Thyroid gland (tissue), 4 donors: ENCODE measurements around the gene CFAP410. TPM values are rescaled to one million over a fixed set of nuclear protein-coding genes. Genes with fewer than 3 reads are reported as not detected.

Source experiments
- DNase-seq, 2 donors: peaks; one replicate each; pipeline ENCODE4 v3.0.0-alpha.2; 2019
- H3K27ac ChIP-seq, 3 donors: fragments of 200-600 bp; sonication (generic); 1 replicate in 2 of 3; 2 replicates in 1 of 3; pipeline ENCODE4 v1.5.1; 2016 to 2019; ENCODE audit warnings: mild to moderate bottlenecking in 1 of 3, moderate library complexity in 1 of 3
- H3K27me3 ChIP-seq: fragments of 200-600 bp; sonication (generic); one replicate; pipeline ENCODE4 v1.5.1; 2019
- H3K36me3 ChIP-seq, 2 donors: fragments of 200-600 bp; sonication (generic); one replicate each; pipeline ENCODE4 v1.5.1; 2016 to 2019
- H3K4me1 ChIP-seq, 2 donors: fragments of 200-600 bp; sonication (generic); one replicate each; pipeline ENCODE4 v1.5.1; 2017 to 2019
- H3K4me3 ChIP-seq, 3 donors: fragments of 200-600 bp; sonication (generic); replicated peaks in 1 of 3; 1 replicate in 2 of 3; 2 replicates in 1 of 3; pipeline ENCODE4 v1.5.1; 2016; ENCODE audit warnings: mild to moderate bottlenecking in 1 of 3
- H3K9me3 ChIP-seq: fragments of 200-600 bp; sonication (generic); one replicate; pipeline ENCODE4 v1.5.1; 2017
- POLR2A ChIP-seq, 2 donors: fragments of 450-650 bp; IDR thresholded peaks; one replicate each; pipeline ENCODE4 v1.6.1; 2017; ENCODE audit warnings: antibody characterized with exemption in 2 of 2, mild to moderate bottlenecking in 2 of 2, moderate library complexity in 1 of 2
- WGBS, 2 donors: methylation state at CpG; one replicate each; pipeline ENCODE4 v1.1.5; 2017; 5-methylcytosine and 5-hydroxymethylcytosine counted together
- intact Hi-C: fragments of 100-400 bp; cut with DNase I; formaldehyde crosslinking; loops from one replicate; pipeline ENCODE4 v1.15.1; 2023
- total RNA-seq, 4 donors: library from RNA; depleted of rRNA; stranded (reverse); fragments of >200 nt; gene quantifications; one replicate each; pipeline ENCODE4 v1.2.3, GENCODE V29; 2016
- TF ChIP-seq, protein P1 (sequence below), 6 experiments: fragments of 200-600 bp in 3 of 6; fragments of 450-650 bp in 3 of 6; sonication (generic) in 3 of 6; IDR thresholded peaks; one replicate each; pipeline ENCODE4 v1.5.1; 2016 to 2019; ENCODE audit warnings: antibody characterized with exemption in 6 of 6, mild to moderate bottlenecking in 2 of 6, inconsistent platforms in 1 of 6, moderate library complexity in 1 of 6

Gene CFAP410
- total RNA-seq, 4 donors from 2014 or later: 55.2 to 93.4 (median 64.1) TPM

DNA sequence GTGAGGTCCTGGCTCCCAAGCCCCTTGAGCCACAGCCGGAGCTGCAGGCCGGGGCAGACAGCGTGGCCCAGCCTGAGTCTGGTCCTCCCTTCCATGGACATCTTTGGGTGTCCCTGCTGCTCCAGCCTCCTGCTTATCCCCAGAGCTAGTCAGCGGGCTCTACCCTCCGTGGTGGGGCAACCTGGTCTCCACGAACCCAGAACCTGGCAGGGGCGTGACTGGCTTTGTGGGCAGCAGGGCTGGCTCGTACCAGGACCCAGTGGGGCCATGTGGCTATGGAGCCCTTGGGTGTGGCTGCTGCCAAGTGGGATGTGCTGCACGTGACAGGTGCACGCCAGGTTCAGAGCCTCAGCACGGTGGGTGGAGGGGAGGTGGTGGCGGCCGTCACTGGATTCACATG, 18.3 kb downstream of the CFAP410 start:
- intact Hi-C loops: no loop called here
- WGBS, 2 donors: 90 to 94% methylated on average over 6 to 8 of the region's 13 CpGs
- TF ChIP-seq, protein P1, sequence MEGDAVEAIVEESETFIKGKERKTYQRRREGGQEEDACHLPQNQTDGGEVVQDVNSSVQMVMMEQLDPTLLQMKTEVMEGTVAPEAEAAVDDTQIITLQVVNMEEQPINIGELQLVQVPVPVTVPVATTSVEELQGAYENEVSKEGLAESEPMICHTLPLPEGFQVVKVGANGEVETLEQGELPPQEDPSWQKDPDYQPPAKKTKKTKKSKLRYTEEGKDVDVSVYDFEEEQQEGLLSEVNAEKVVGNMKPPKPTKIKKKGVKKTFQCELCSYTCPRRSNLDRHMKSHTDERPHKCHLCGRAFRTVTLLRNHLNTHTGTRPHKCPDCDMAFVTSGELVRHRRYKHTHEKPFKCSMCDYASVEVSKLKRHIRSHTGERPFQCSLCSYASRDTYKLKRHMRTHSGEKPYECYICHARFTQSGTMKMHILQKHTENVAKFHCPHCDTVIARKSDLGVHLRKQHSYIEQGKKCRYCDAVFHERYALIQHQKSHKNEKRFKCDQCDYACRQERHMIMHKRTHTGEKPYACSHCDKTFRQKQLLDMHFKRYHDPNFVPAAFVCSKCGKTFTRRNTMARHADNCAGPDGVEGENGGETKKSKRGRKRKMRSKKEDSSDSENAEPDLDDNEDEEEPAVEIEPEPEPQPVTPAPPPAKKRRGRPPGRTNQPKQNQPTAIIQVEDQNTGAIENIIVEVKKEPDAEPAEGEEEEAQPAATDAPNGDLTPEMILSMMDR (IDR thresholded peaks at IDR 0.05): no peak
- TF ChIP-seq POLR2A (IDR thresholded peaks at IDR 0.05): no peak
- H3K36me3 ChIP-seq: peaks cover 37 to 40% of the 10 kb centered on the region in 2 donors
- no peaks in the 10 kb centered on the region for H3K27me3 ChIP-seq
- no peak overlapping the region for H3K4me3 ChIP-seq
- H3K27ac ChIP-seq: no peak overlapping the region
- H3K9me3 ChIP-seq: no peaks in the 10 kb centered on the region
- H3K4me1 ChIP-seq: no peaks in the 10 kb centered on the region
- no peak for DNase-seq

DNA sequence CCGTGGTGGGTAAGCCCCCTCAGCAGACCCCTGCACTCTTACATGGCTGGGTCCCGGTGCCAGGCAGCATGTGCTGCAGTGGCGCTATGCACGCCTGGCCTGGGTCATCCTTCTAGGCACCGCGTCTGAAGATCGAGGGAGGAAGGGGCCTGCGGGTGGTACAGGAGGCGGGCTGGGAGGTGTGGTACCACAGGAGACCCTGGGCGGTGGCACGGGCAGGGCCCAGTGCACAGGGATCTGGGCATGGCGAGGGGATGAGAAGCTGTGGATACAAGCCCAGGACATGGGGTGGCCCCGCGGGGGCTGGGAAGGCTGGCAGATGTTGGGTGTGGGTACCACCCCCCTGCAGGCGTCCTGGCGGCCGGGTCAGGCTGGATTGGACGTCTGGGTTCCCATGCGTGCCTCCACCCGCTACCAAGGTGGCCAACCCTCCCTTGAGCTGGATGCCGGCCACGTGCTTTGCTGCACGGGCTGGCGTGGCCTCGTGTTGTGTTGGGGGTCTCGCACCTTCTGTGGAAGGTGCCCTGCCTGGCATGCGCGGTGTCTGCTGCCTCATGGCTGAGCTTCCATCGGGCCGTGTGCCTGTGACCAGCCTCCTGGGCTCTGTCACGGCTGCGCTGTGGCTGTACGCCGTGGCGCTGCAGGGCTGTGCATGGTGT, 19.7 kb downstream of the CFAP410 start:
- Histone ChIP-seq H3K4me1 (no peaks in the 10 kb centered on the region), H3K27ac (no peak overlapping the region), H3K36me3 (peaks cover 26 to 27% of the 10 kb centered on the region in 2 donors), H3K4me3 (no peak overlapping the region), H3K27me3 (no peaks in the 10 kb centered on the region), H3K9me3 (no peaks in the 10 kb centered on the region)
- DNase-seq: no peak
- 95 to 98% methylated on average over 22 to 24 of the region's 35 CpGs for WGBS, 2 donors
- intact Hi-C loops: no loop called here
- TF ChIP-seq POLR2A (IDR thresholded peaks at IDR 0.05): no peak
- TF ChIP-seq, protein P1 (IDR thresholded peaks at IDR 0.05): no peak

DNA sequence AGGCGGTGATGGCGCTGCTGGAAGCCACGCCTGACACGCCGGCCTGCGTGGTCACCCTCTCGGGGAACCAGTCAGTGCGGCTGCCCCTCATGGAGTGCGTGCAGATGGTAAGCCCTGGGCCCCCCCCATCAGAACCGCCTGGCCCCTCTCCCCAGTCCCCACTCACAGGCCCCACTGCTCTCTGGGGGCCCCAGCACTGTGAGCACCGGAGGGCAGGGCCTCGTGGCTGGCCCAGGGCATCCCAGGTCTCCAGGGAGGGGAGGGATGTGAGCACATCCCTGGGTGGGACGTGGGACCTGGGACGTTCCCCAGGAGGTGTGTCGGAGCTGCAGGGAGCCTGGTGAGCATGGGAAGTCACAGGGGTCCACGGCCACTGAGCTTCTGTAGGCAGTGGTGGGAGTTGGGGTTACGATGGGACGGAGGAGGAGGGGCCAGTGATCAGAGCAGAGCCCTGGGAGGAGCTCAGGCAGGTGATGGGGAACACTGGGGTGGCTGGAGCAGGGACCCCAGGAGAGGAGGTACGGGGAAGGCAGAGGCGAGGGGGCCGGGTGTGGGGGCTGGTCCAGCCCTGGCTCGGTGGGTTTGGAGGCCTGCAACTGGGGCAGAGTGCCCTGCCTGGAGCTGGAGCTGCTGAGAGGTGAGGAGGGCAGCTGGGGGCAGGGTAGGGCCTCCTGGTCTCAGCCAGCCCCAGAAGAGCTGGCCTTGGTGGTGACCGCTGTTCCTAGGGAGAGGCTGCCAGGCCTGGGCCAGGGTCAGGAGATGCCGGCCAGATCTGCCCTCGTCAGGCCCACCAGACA, 20.5 kb downstream of the CFAP410 start:
- peaks cover 22% of the 10 kb centered on the region in 2 donors for H3K36me3 ChIP-seq
- H3K4me1 ChIP-seq: no peaks in the 10 kb centered on the region
- no peaks in the 10 kb centered on the region for H3K9me3 ChIP-seq
- H3K4me3 ChIP-seq: no peak overlapping the region
- no peak overlapping the region for H3K27ac ChIP-seq
- 95 to 97% methylated on average over 12 of the region's 25 CpGs for WGBS, 2 donors
- no peak for TF ChIP-seq POLR2A (IDR thresholded peaks at IDR 0.05)
- TF ChIP-seq, protein P1 (IDR thresholded peaks at IDR 0.05): no peak
- DNase-seq: no peak
- no peaks in the 10 kb centered on the region for H3K27me3 ChIP-seq
- intact Hi-C loops: no loop called here

DNA sequence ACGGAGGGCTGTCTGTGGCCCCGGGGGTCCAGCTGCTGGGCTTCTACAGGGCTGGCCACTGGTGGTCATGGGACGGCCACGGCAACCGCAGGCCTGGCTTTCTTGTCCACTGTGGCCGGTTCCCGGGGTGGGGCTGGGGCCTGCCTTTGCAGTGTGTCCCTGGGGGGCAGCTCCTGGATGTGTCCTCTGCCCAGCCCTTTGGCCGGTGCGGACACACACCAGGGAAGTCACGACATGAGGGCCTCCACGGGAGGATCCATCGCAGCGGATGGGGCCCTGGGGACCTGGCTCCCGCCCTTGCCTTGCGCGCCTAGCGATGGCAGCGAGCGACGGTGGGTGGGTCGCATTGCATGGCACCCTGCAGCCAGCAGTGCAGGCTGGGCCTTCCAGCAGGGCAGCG, 21.3 kb downstream of the CFAP410 start:
- no peak overlapping the region for H3K4me3 ChIP-seq
- no peak for DNase-seq
- no peak for TF ChIP-seq POLR2A (IDR thresholded peaks at IDR 0.05)
- no peaks in the 10 kb centered on the region for H3K27me3 ChIP-seq
- WGBS, 2 donors: 94 to 95% methylated on average over 3 to 6 of the region's 22 CpGs
- H3K36me3 ChIP-seq: peaks cover 23 to 30% of the 10 kb centered on the region in 2 donors
- H3K4me1 ChIP-seq: no peaks in the 10 kb centered on the region
- intact Hi-C loops: no loop called here
- no peaks in the 10 kb centered on the region for H3K9me3 ChIP-seq
- no peak overlapping the region for H3K27ac ChIP-seq

DNA sequence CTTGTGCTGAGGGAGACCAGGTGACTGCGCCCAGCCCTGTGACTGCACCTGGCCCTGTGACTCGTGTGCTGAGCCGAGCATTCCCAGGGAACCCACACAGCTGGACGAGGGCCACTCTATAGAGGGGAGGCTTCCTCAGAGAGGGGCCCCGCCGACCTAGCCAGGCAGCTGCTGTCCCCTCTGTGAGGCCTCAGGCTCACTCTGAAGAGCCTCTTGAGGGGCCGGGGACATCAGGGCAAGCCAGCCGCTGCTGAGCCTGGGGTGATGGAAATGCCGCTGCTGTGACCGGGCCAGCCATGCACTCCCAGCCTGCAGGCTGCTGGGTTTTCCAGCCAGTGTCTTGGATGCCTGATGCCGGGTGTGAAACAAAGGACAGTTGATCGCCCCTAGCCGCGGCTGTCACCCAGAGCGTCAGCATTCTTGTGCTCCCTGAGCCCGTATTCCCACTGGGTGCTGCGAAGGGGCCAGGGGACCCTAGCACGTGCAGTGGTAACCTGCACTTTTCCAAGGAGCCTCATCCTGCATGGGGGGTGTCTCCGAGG, 21.9 kb downstream of the CFAP410 start:
- H3K36me3 ChIP-seq: peaks cover 22 to 32% of the 10 kb centered on the region in 2 donors
- H3K27me3 ChIP-seq: no peaks in the 10 kb centered on the region
- DNase-seq: no peak
- no peaks in the 10 kb centered on the region for H3K9me3 ChIP-seq
- no peak overlapping the region for H3K4me3 ChIP-seq
- H3K27ac ChIP-seq: no peak overlapping the region
- H3K4me1 ChIP-seq: no peaks in the 10 kb centered on the region
- intact Hi-C loops: no loop called here
- WGBS, 2 donors: 90 to 94% methylated on average over 16 to 18 of the region's 19 CpGs
- no peak for TF ChIP-seq POLR2A (IDR thresholded peaks at IDR 0.05)
- TF ChIP-seq, protein P1 (IDR thresholded peaks at IDR 0.05): no peak
